OCI-M2 (cell line): ENCODE measurements around the gene OIT3.
A peak's percentile ranks its signal among the peaks of the same experiment; 100 is the strongest.
"Not testable (repeated sequence)": the region's sequence is repeated elsewhere in the genome, so short reads cannot be mapped to it uniquely, and the experiment has no call there.

Experiments used
- DNase-seq: peaks from one replicate; lab custom pipeline; 2025; ENCODE audit not compliant: unreplicated experiment; lab: John Stamatoyannopoulos, UW

OIT3 gene

DNA sequence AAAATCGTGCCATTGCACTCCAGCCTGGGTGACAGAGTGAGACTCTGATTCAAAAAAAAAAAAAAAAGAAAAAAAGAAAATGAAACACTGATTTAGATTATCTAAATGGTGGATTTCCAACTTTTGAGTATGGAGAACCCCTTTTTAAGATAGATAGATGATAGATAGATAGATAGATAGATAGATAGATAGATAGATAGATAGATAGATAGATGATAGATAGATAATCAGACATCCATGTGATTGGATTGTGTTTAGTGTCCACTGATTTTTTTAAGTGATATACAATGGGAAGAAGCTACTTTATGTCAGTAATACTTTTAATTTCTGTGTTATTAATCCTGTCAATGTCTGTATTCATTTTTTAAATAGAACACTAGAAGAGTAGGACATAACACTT lies 6.0 kb downstream of the OIT3 start:
- no peak for DNase-seq

GRCh38 chr10:72903941-72904446 lies 10.5 kb downstream of the OIT3 start:
- peak; percentile 21 for DNase-seq

DNA sequence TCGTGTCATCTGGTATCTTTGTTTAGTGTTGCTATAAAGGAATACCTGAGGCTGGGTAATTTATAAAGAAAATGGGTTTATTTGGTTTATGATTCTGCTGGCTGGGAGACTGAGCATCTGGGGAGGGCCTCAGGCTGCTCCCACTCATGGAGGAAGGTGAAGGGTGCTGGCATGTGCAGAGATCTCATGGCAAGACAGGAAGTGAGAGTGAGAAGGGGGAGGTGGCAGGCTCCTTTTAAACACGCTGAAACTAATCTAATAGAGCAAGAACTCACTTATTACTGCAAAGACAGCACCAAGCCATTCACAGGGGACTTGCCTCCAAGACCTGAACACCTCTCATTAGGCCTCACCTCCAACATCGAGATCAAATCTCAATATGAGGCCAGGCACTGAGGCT lies 11.3 kb downstream of the OIT3 start:
- DNase-seq, result no peak

- DNase-seq, result no peak
Observed at GRCh38 chr10:72906446-72906845, 12.9 kb downstream of the OIT3 start.

DNA sequence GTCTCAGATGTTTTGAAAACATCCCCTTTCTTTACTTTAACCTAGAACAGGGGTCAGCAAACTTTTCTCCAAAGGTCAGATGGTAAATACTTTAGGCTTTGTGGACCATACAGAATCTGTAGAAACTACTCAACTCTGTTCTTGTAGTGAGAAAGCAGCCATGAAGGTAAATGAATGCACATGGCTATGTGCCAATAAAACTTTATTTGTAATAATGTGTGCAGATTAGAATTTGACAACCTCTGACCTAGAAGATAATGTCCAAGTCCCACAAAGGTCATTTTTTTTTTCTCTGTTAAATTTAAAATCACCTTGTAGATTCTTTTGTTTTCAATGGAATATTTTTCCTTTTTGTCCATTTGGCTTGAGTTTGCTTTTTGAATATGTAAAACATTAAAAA lies 17.2 kb downstream of the OIT3 start:
- DNase-seq, result no peak

DNA sequence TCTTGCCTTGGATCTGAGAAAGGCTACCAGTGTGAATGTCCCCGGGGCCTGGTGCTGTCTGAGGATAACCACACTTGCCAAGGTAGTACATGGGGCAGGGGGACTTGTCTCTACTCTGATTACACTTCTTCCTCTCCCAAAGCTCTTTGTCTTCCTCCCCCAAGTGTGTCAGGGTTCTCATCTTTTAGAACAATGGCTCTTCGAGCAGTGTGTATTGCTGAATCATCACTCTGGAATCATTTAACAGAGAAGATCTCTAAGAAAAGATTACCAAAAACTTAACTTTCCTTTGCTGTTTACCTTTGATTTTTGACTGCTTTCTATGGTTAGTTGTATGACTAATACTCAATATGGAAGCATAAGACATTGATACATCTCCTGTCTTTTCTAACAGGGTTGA lies 18.2 kb downstream of the OIT3 start:
- DNase-seq, result no peak

GRCh38 chr10:72912736-72913135 lies 19.2 kb downstream of the OIT3 start:
- no peak for DNase-seq

DNA sequence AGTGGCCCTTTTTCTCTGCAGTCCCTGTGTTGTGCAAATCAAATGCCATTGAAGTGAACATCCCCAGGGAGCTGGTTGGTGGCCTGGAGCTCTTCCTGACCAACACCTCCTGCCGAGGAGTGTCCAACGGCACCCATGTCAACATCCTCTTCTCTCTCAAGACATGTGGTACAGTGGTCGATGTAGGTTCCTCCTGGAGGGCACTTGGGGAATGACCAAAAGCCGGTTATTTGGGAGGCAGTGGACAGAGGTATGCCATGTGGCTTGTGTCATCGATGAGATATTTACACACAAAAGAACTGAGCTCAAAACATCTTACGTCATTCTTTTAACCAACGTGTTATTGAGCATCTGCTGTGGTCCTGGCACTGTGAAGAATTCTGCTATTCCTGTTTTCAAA lies 19.7 kb downstream of the OIT3 start:
- no peak for DNase-seq

DNA sequence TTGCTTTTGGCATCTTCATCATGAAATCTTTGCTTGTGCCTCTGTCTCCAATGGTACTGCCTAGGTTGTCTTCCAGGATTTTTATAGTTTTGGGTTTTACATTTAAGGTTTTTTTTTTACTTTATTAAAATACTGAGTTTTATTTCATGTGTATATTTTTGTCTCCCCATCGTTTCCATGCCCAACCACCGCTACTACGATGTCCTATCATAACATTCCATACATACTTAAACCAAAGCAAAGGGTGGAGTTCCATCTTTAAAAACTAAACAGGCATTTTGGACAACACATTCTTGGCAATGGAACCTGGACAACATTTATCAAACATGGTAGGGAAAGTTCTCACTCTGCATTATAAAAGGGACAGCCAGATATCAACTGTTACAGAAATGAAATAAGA lies 23.7 kb downstream of the OIT3 start:
- DNase-seq, result not testable (repeated sequence)

DNA sequence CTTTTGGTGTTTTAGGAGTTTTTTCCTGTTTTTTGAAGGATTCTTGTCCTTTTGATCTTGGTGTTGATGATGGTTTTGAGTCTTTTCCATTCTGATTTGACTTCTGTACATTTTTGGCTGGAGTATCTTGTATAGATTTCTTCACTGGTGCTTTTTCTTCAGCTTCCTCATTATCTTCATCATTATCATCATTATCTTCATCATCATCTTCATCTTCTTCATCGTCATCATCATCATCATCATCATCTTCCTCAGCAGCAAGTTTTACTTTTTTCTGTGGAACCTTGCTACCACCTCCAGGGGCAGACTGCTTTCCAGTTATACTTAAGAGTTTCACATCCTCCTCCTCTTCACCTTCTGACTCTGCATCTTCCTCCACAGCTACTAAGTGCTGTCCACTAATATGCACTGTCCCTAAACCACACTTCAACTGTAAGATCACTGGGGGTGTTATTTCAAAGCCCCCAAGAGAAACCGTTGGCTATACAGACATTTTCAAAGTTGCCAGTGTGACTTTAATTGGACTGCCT lies 24.3 kb downstream of the OIT3 start:
- DNase-seq, result not testable (repeated sequence)

DNA sequence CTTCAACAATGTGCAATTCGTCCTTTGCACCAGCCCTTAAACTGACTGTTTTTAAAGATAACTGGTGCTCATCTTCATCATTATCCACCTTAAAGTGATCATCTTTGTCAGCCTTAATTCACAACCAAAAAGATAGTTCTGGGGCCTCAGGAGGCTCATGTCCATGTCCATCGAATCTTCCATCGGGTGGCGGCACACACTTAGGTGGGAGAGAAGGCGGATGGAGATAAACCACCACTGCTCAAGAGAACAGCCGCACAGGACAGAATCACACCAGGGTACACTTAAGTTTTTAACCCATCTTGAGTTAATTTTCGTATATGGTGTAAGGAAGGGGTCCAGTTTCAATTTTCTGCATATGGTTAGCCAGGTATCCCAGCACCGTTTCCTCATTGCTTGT lies 24.8 kb downstream of the OIT3 start:
- DNase-seq, result no peak

DNA sequence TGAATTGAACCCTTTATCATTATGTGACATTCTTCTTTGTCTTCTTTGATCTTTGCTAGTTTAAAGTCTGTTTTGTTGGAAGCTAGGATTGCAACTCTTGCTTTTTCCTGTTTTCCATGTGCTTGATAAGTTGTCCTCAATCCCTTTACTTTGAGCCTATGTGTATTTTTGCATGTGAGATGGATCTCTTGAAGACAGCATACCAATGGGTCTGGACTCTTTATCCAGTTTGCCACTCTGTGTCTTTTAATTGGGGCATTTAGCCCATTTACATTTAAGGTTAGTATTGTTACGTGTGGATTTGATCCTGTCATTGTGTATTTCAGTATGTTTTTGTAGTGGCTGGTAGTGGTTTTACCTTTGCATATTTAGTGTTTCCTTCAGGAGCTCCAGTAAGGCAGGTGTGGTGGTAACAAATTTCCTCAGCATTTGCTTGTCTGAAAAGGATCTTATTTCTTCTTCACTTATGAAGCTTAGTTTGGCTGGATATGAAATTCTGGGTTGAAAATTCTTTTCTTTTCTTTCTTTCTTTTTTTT lies 27.7 kb downstream of the OIT3 start:
- DNase-seq, result not testable (repeated sequence)

DNA sequence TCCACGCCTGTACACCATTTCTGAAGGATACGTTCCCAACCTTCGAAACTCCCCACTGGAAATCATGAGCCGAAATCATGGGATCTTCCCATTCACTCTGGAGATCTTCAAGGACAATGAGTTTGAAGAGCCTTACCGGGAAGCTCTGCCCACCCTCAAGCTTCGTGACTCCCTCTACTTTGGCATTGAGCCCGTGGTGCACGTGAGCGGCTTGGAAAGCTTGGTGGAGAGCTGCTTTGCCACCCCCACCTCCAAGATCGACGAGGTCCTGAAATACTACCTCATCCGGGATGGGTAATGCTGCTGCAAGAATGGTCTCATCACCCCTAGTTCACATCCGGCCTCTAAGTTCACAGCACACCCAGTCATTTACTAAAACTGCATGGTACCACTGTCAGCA lies 30.8 kb downstream of the OIT3 start:
- no peak for DNase-seq

DNA sequence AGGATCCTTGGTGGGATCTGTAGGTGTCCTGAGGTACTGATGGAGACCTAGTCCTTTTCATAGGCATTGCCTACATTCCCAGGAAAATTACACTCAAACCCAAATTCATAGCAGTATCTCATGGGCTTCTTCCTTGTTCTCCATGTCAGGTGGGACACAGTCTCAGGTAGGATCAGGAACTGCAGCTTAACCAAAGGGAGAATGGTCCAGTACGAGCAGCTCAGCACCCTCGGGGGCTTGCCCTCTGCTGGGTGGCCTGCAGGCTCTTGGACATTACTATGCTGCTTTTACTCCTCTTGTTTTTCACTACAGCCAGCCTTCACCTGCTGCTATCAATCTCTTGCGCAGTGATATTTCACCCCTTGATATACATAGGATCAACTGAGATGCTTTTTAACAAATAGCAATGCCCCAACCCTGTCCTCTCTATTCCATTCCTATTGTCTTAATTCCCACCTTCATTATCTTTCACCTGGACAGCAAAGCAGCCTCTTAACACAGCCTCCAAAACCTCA lies 32.5 kb downstream of the OIT3 start:
- no peak for DNase-seq

DNA sequence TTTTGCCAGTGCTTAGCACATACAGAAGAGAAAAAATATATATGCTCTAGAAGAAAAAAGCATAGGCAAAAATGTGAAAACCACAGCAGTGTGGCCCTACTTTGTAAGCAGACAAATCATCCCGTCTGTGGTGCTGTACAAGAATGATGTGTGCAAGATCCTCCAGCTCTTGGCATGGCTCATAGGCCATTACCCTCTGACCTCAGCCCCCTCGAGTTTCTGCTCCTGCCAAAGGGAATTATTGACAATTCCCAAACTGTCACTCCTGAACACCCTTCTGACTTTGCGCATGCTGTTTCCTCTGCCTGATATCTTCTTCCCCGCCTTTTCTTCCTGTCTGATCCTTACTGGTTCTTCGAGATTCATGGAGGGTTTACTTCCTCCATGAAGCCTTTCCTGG lies 33.9 kb downstream of the OIT3 start:
- no peak for DNase-seq

- no peak for DNase-seq
Observed at GRCh38 chr10:72928798-72929197, 35.3 kb downstream of the OIT3 start.

DNA sequence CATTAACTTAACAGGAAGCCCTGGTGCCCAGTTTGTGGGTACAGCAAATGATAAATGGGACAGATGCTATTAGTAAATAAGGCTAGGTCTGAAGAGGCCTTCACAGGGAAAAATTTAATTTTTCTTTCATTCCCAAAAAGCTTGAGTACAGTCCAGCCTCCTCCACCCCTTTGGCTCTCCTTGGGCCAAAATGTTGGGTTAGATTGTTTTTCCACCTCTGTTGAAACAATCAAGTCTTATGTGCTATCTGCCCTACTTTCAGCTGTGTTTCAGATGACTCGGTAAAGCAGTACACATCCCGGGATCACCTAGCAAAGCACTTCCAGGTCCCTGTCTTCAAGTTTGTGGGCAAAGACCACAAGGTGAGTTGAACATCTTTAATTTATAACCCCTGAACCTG lies 36.7 kb downstream of the OIT3 start:
- no peak for DNase-seq

DNA sequence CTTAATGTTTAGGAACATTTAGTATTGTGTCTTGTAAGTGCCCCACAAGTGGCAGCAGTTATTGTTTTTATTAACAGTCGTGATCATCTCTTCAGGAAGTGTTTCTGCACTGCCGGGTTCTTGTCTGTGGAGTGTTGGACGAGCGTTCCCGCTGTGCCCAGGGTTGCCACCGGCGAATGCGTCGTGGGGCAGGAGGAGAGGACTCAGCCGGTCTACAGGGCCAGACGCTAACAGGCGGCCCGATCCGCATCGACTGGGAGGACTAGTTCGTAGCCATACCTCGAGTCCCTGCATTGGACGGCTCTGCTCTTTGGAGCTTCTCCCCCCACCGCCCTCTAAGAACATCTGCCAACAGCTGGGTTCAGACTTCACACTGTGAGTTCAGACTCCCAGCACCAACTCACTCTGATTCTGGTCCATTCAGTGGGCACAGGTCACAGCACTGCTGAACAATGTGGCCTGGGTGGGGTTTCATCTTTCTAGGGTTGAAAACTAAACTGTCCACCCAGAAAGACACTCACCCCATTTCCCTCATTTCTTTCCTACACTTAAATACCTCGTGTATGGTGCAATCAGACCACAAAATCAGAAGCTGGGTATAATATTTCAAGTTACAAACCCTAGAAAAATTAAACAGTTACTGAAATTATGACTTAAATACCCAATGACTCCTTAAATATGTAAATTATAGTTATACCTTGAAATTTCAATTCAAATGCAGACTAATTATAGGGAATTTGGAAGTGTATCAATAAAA lies 38.9 kb downstream of the OIT3 start:
- DNase-seq, result no peak

- DNase-seq, result no peak
Observed at GRCh38 chr10:72935361-72935760, 41.8 kb downstream of the OIT3 start.

DNA sequence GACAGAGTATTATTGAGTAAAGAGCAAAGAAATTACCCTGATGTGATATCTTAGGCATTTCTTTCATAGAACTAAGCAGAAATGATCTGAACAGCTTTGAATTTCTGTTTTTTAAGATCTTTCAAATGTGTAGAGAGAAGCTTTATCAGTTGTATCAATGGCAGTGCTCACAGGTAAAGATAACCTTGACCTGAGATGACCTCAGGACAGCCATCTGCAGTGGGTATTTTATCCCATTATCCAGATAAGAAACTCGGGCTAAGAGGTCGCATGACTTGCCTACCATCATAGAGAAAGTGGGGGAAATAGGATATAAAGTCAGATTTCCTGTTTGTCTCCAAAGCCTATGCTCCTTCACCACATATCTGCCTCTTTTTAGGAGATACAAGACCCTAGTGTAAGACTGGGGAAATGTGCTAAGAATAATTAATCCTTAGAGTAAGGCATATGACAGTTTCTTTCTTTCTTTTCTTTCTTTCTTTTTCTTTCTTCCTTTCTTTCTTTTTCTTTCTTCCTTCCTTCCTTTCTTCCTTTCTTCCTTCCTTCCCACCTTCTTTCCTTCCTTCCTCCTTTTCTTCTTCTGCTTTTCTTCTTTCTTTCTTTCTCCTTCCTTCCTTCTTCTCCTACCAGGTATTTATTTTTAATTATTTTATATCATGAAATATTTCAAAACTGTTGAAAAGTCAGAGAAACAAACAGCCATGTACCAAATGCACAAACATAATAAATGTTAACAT lies 50.1 kb downstream of the OIT3 start:
- DNase-seq, result no peak

DNA sequence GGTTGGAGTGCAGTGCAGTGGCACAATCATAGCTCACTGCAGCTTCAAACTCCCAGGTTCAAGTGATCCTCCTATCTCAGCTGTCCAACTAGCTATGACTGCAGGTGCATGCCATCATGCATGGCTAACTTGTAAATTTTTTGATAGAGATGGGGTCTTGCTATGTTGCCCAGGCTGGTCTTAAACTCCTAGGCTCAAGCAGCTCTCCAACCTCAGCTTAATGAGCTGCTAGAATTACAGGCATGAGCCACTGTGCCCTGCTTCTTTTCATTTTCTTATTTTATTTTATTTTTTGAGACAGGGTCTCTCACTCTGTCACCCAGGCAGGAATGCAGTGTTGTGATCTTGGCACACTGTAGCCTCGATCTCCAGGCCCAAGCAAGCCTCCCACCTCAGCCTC lies 53.4 kb downstream of the OIT3 start:
- DNase-seq, result no peak

- no peak for DNase-seq
Observed at GRCh38 chr10:72948762-72949161, 55.2 kb downstream of the OIT3 start.
